Measurements from ENCODE around the gene STK32B. TPM values are rescaled to one million over a fixed set of nuclear protein-coding genes. Genes with fewer than 3 reads are reported as not detected.
A peak's percentile ranks its signal among the peaks of the same experiment; 100 is the strongest.

Gene STK32B
- total and polyA plus RNA-seq, 9 of the 15 experiments (the other 6 are each of a cell fraction or from before 2014, with no cell fraction given) = 0.03 to 0.20 (median 0.07) TPM; not detected in 2

DNA sequence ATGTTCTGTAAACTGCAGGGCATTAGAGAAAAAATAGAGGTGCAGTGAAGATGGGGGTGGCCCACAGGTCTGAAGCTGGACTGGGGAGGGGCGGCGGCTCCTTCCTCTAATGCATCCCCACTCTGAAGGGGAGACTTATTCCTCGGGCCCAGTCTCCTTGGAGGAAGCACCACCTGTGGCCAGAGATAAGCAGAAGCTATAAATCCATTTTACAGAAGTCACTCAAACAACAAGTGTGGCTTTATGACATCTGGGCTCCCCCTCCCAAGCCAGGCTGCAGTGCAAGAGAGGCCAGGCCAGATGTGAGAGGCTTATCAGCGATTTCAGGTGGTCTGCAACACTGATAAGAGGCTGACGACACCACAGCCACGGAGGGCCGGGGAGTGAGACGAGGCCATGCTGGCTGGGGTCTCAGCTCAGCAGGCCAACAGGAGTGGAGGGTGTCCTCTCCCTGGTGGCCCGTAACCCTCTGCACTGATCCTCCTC is 47.9 kb upstream of the STK32B start (continued):
- TF ChIP-seq, protein P1, sequence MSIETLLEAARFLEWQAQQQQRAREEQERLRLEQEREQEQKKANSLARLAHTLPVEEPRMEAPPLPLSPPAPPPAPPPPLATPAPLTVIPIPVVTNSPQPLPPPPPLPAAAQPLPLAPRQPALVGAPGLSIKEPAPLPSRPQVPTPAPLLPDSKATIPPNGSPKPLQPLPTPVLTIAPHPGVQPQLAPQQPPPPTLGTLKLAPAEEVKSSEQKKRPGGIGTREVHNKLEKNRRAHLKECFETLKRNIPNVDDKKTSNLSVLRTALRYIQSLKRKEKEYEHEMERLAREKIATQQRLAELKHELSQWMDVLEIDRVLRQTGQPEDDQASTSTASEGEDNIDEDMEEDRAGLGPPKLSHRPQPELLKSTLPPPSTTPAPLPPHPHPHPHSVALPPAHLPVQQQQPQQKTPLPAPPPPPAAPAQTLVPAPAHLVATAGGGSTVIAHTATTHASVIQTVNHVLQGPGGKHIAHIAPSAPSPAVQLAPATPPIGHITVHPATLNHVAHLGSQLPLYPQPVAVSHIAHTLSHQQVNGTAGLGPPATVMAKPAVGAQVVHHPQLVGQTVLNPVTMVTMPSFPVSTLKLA (conservative IDR thresholded peaks at IDR 0.05) = peak in 1 of 2 experiments; percentile 77; a peak in 2 of 4 replicates
- TF ChIP-seq MYNN (IDR thresholded peaks at IDR 0.05) (peak; percentile 26; the same call in 1 of the 2 replicates), MYNN (CRISPR knock-in tag; IDR thresholded peaks at IDR 0.05) (no peak), HNRNPK (IDR thresholded peaks at IDR 0.05; ENCODE audit: low read depth, low read length, poor library complexity, severe bottlenecking) (no peak), SOX6 (IDR thresholded peaks at IDR 0.05) (peak; percentile 99), ATF7 (IDR thresholded peaks at IDR 0.05) (peak; percentile 95), ERF (CRISPR knock-in tag; IDR thresholded peaks at IDR 0.05) (0 out of 2 replicates have a peak, but pooled peaks have one; percentile 72), SRSF9 (IDR thresholded peaks at IDR 0.05; ENCODE audit: borderline replicate concordance, low read depth, low read length) (no peak), FOXK2 (conservative IDR thresholded peaks at IDR 0.05 in 1 of 2, IDR thresholded peaks at IDR 0.05 in 1 of 2; ENCODE audit: low read depth in 2 of 2) (no peak), ZBTB7A (IDR thresholded peaks at IDR 0.05; ENCODE audit: borderline replicate concordance, control insufficient read depth, low read depth, low read length) (peak; percentile 82; the same call in 1 of the 2 replicates), YY1 (IDR thresholded peaks at IDR 0.05; ENCODE audit: borderline replicate concordance in 1 of 3, control insufficient read depth in 1 of 3, extremely low read depth in 1 of 3, insufficient read depth in 3 of 3, insufficient read length in 1 of 3, insufficient replicate concordance in 2 of 3, low read depth in 1 of 3, low read length in 2 of 3) (no peak), PHF8 (IDR thresholded peaks at IDR 0.05; ENCODE audit: borderline replicate concordance, low read length) (no peak), SIX5 (IDR thresholded peaks at IDR 0.05; ENCODE audit: borderline replicate concordance in 1 of 2, insufficient read depth in 1 of 2, low read depth in 1 of 2, low read length in 2 of 2) (no peak), KAT7 (CRISPR knock-in tag; IDR thresholded peaks at IDR 0.05; ENCODE audit: borderline replicate concordance) (no peak), HMGN3 (IDR thresholded peaks at IDR 0.05; ENCODE audit: borderline replicate concordance, extremely low read depth, insufficient read length, low read depth, low read length) (peak; percentile 99), ELF4 (CRISPR knock-in tag; IDR thresholded peaks at IDR 0.05) (peak; percentile 96), STAT5A (IDR thresholded peaks at IDR 0.05; ENCODE audit: borderline replicate concordance, low read length) (peak; percentile 93), SMARCC2 (IDR thresholded peaks at IDR 0.05; ENCODE audit: low read depth) (peak; percentile 98), ZNF140 (CRISPR knock-in tag; IDR thresholded peaks at IDR 0.05) (no peak), TCF3 (CRISPR knock-in tag; IDR thresholded peaks at IDR 0.05) (peak; percentile 100), PTBP1 (IDR thresholded peaks at IDR 0.05; ENCODE audit: low read depth, low read length) (0 out of 2 replicates have a peak, but pooled peaks have one; percentile 70), MECOM (CRISPR knock-in tag; IDR thresholded peaks at IDR 0.05) (peak; percentile 86), MTA3 (IDR thresholded peaks at IDR 0.05; ENCODE audit: borderline replicate concordance) (peak; percentile 91; the same call in 1 of the 2 replicates)
- TF ChIP-seq, protein P2, sequence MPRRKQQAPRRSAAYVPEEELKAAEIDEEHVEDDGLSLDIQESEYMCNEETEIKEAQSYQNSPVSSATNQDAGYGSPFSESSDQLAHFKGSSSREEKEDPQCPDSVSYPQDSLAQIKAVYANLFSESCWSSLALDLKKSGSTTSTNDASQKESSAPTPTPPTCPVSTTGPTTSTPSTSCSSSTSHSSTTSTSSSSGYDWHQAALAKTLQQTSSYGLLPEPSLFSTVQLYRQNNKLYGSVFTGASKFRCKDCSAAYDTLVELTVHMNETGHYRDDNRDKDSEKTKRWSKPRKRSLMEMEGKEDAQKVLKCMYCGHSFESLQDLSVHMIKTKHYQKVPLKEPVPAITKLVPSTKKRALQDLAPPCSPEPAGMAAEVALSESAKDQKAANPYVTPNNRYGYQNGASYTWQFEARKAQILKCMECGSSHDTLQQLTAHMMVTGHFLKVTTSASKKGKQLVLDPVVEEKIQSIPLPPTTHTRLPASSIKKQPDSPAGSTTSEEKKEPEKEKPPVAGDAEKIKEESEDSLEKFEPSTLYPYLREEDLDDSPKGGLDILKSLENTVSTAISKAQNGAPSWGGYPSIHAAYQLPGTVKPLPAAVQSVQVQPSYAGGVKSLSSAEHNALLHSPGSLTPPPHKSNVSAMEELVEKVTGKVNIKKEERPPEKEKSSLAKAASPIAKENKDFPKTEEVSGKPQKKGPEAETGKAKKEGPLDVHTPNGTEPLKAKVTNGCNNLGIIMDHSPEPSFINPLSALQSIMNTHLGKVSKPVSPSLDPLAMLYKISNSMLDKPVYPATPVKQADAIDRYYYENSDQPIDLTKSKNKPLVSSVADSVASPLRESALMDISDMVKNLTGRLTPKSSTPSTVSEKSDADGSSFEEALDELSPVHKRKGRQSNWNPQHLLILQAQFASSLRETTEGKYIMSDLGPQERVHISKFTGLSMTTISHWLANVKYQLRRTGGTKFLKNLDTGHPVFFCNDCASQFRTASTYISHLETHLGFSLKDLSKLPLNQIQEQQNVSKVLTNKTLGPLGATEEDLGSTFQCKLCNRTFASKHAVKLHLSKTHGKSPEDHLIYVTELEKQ (CRISPR knock-in tag; IDR thresholded peaks at IDR 0.05) = peak; percentile 73; the same call in 1 of the 2 replicates
